ENCODE data around the gene ST6GALNAC4. TPM values are rescaled to one million over a fixed set of nuclear protein-coding genes. Genes with fewer than 3 reads are reported as not detected.
"Not testable (repeated sequence)": the region's sequence is repeated elsewhere in the genome, so short reads cannot be mapped to it uniquely, and the experiment has no call there.

The ST6GALNAC4 gene
- total RNA-seq, 1 donor from 2014 or later: 23.5 TPM

- Histone ChIP-seq H3K4me3 (ENCODE audit: low read length in 3 of 3) (peak overlapping the region; percentile 76 to 96 (median 89)), H3K27ac (ENCODE audit: low read depth, low read length) (peak overlapping the region; percentile 92), H3K9ac (ENCODE audit: low read depth in 1 of 3, low read length in 3 of 3) (peak overlapping the region; percentile 79 to 96 (median 89))
Observed at GRCh38 chr9:127875306-127875966, 41.4 kb downstream of the ST6GALNAC4 start.

GRCh38 chr9:127874301-127875221 is 42.3 kb downstream of the ST6GALNAC4 start:
- Histone ChIP-seq H3K27me3 (ENCODE audit: control insufficient read depth in 3 of 3, insufficient read depth in 3 of 3, low read length in 3 of 3) (no peaks in the 10 kb centered on the region), H3K4me1 (ENCODE audit: control insufficient read depth in 3 of 3, insufficient read depth in 3 of 3, low read length in 3 of 3) (peaks cover 56 to 84% (median 60%) of the 10 kb centered on the region in 3 donors), H3K9me3 (ENCODE audit: control insufficient read depth in 3 of 3, low read length in 3 of 3) (no peaks in the 10 kb centered on the region), H3K4me3 (ENCODE audit: low read length in 3 of 3) (peak overlapping the region; percentile 76 to 96 (median 89)), H3K27ac (ENCODE audit: low read depth, low read length) (peak overlapping the region; percentile 92), H3K9ac (ENCODE audit: low read depth in 1 of 3, low read length in 3 of 3) (peak overlapping the region; percentile 79 to 96 (median 89)), H3K36me3 (ENCODE audit: control insufficient read depth in 3 of 3, insufficient read depth in 3 of 3, low read length in 3 of 3) (peaks cover 33 to 37% (median 34%) of the 10 kb centered on the region in 3 donors)

More at GRCh38 chr9:127875306-127875966, 41.4 kb downstream of the ST6GALNAC4 start:
- Histone ChIP-seq H3K27me3 (ENCODE audit: control insufficient read depth in 3 of 3, insufficient read depth in 3 of 3, low read length in 3 of 3) (no peaks in the 10 kb centered on the region), H3K4me1 (ENCODE audit: control insufficient read depth in 3 of 3, insufficient read depth in 3 of 3, low read length in 3 of 3) (peaks cover 53 to 76% (median 58%) of the 10 kb centered on the region in 3 donors), H3K9me3 (ENCODE audit: control insufficient read depth in 3 of 3, low read length in 3 of 3) (no peaks in the 10 kb centered on the region), H3K36me3 (ENCODE audit: control insufficient read depth in 3 of 3, insufficient read depth in 3 of 3, low read length in 3 of 3) (peaks cover 28 to 32% (median 28%) of the 10 kb centered on the region in 3 donors)

- Histone ChIP-seq H3K4me1 (ENCODE audit: control insufficient read depth in 3 of 3, insufficient read depth in 3 of 3, low read length in 3 of 3) (peaks cover 58 to 84% (median 60%) of the 10 kb centered on the region in 3 donors), H3K27me3 (ENCODE audit: control insufficient read depth in 3 of 3, insufficient read depth in 3 of 3, low read length in 3 of 3) (no peaks in the 10 kb centered on the region), H3K36me3 (ENCODE audit: control insufficient read depth in 3 of 3, insufficient read depth in 3 of 3, low read length in 3 of 3) (peaks cover 39 to 43% (median 41%) of the 10 kb centered on the region in 3 donors), H3K4me3 (ENCODE audit: low read length in 3 of 3) (peak overlapping the region; percentile 76 to 96 (median 89)), H3K9ac (ENCODE audit: low read depth in 1 of 3, low read length in 3 of 3) (peak overlapping the region; percentile 76 to 96 (median 79)), H3K9me3 (ENCODE audit: control insufficient read depth in 3 of 3, low read length in 3 of 3) (no peaks in the 10 kb centered on the region), H3K27ac (ENCODE audit: low read depth, low read length) (peak overlapping the region; percentile 92)
Observed at GRCh38 chr9:127873886-127874285, 43.0 kb downstream of the ST6GALNAC4 start.

GRCh38 chr9:127873223-127873691 is 43.6 kb downstream of the ST6GALNAC4 start:
- Histone ChIP-seq H3K9ac (ENCODE audit: low read depth in 1 of 3, low read length in 3 of 3) (peak overlapping the region in 2 of 3 donors; percentile 76), H3K9me3 (ENCODE audit: control insufficient read depth in 3 of 3, low read length in 3 of 3) (no peaks in the 10 kb centered on the region), H3K27ac (ENCODE audit: low read depth, low read length) (peak overlapping the region; percentile 92), H3K27me3 (ENCODE audit: control insufficient read depth in 3 of 3, insufficient read depth in 3 of 3, low read length in 3 of 3) (no peaks in the 10 kb centered on the region), H3K36me3 (ENCODE audit: control insufficient read depth in 3 of 3, insufficient read depth in 3 of 3, low read length in 3 of 3) (peaks cover 45 to 48% (median 46%) of the 10 kb centered on the region in 3 donors), H3K4me3 (ENCODE audit: low read length in 3 of 3) (peak overlapping the region in 2 of 3 donors; percentile 49 to 76), H3K4me1 (ENCODE audit: control insufficient read depth in 3 of 3, insufficient read depth in 3 of 3, low read length in 3 of 3) (peaks cover 52 to 79% (median 56%) of the 10 kb centered on the region in 3 donors)

- Histone ChIP-seq H3K27ac (ENCODE audit: low read depth, low read length) (no peak overlapping the region), H3K27me3 (ENCODE audit: control insufficient read depth in 3 of 3, insufficient read depth in 3 of 3, low read length in 3 of 3) (no peaks in the 10 kb centered on the region), H3K4me1 (ENCODE audit: control insufficient read depth in 3 of 3, insufficient read depth in 3 of 3, low read length in 3 of 3) (peaks cover 46 to 77% (median 51%) of the 10 kb centered on the region in 3 donors), H3K36me3 (ENCODE audit: control insufficient read depth in 3 of 3, insufficient read depth in 3 of 3, low read length in 3 of 3) (peaks cover 51 to 55% (median 52%) of the 10 kb centered on the region in 3 donors), H3K9me3 (ENCODE audit: control insufficient read depth in 3 of 3, low read length in 3 of 3) (no peaks in the 10 kb centered on the region), H3K9ac (ENCODE audit: low read depth in 1 of 3, low read length in 3 of 3) (peak overlapping the region in 2 of 3 donors; percentile 21 to 76), H3K4me3 (ENCODE audit: low read length in 3 of 3) (no peak overlapping the region)
Observed at GRCh38 chr9:127872369-127873222, 44.2 kb downstream of the ST6GALNAC4 start.

GRCh38 chr9:127871531-127871930 is 45.3 kb downstream of the ST6GALNAC4 start:
- Histone ChIP-seq H3K27ac (ENCODE audit: low read depth, low read length) (no peak overlapping the region), H3K9me3 (ENCODE audit: control insufficient read depth in 3 of 3, low read length in 3 of 3) (no peaks in the 10 kb centered on the region), H3K27me3 (ENCODE audit: control insufficient read depth in 3 of 3, insufficient read depth in 3 of 3, low read length in 3 of 3) (no peaks in the 10 kb centered on the region), H3K36me3 (ENCODE audit: control insufficient read depth in 3 of 3, insufficient read depth in 3 of 3, low read length in 3 of 3) (peaks cover 55 to 59% (median 57%) of the 10 kb centered on the region in 3 donors), H3K4me1 (ENCODE audit: control insufficient read depth in 3 of 3, insufficient read depth in 3 of 3, low read length in 3 of 3) (peaks cover 43 to 69% (median 46%) of the 10 kb centered on the region in 3 donors), H3K9ac (ENCODE audit: low read depth in 1 of 3, low read length in 3 of 3) (peak overlapping the region in 1 of 3 donors; percentile 25), H3K4me3 (ENCODE audit: low read length in 3 of 3) (no peak overlapping the region)

- Histone ChIP-seq H3K27ac (ENCODE audit: low read depth, low read length) (no peak overlapping the region), H3K27me3 (ENCODE audit: control insufficient read depth in 3 of 3, insufficient read depth in 3 of 3, low read length in 3 of 3) (no peaks in the 10 kb centered on the region), H3K36me3 (ENCODE audit: control insufficient read depth in 3 of 3, insufficient read depth in 3 of 3, low read length in 3 of 3) (peaks cover 56 to 59% (median 57%) of the 10 kb centered on the region in 3 donors), H3K9me3 (ENCODE audit: control insufficient read depth in 3 of 3, low read length in 3 of 3) (no peaks in the 10 kb centered on the region), H3K4me3 (ENCODE audit: low read length in 3 of 3) (no peak overlapping the region), H3K9ac (ENCODE audit: low read depth in 1 of 3, low read length in 3 of 3) (peak overlapping the region in 1 of 3 donors; percentile 40), H3K4me1 (ENCODE audit: control insufficient read depth in 3 of 3, insufficient read depth in 3 of 3, low read length in 3 of 3) (peaks cover 37 to 64% (median 41%) of the 10 kb centered on the region in 3 donors)
Observed at GRCh38 chr9:127870887-127871286, 46.0 kb downstream of the ST6GALNAC4 start.

- H3K27me3 ChIP-seq (ENCODE audit: control insufficient read depth in 3 of 3, insufficient read depth in 3 of 3, low read length in 3 of 3); H3K9me3 ChIP-seq (ENCODE audit: control insufficient read depth in 3 of 3, low read length in 3 of 3); H3K4me3 ChIP-seq (ENCODE audit: low read length in 3 of 3); H3K27ac ChIP-seq (ENCODE audit: low read depth, low read length): not testable (repeated sequence)
- H3K4me1 ChIP-seq (ENCODE audit: control insufficient read depth in 3 of 3, insufficient read depth in 3 of 3, low read length in 3 of 3): peaks cover 30 to 56% (median 33%) of the 10 kb centered on the region in 3 donors
- peak overlapping the region in 1 of 3 donors; percentile 40 for H3K9ac ChIP-seq (ENCODE audit: low read depth in 1 of 3, low read length in 3 of 3)
- peaks cover 59 to 64% (median 59%) of the 10 kb centered on the region in 3 donors for H3K36me3 ChIP-seq (ENCODE audit: control insufficient read depth in 3 of 3, insufficient read depth in 3 of 3, low read length in 3 of 3)
Observed at GRCh38 chr9:127870153-127870491, 46.7 kb downstream of the ST6GALNAC4 start.
